Measurements from ENCODE around the gene GPC6.

The GPC6 gene

DNA sequence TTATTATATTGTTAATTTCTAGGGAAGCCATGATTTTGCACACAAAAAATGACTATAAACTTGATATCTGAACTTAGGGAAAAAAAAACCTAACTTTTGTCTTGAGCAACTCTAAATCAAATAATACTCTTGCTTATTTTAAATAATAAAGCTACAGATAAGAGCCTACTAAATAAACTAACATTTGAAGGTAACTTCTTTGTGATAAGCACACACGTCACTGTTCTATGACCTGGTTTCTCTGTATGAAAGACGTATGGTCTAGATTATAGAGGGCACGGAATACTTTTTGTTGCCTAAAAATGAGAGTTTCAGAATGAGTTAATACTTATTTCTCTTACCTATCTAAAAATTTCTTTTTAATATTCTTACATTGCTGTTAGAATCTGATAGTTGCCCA lies 649.6 kb downstream of the GPC6 start:
- no peak for DNase-seq

DNA sequence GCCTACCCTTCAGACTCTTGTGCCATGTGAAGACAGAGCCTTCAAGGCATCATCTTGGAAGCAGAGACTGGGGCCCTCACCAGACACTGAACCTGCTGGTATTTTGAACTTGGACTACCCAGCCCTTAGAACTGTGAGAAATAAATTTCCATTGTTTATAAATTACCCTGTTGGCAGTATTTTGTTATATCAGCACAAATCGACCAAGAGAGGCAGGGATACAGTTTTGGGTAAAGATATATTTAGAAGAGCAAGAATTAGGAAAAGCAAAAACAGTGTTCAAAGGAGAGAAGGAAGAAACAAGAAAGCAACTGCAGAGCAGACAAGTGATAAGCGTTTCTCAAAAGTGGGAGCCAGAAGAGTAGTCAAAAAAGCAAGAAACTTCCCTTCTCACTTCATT lies 652.1 kb downstream of the GPC6 start:
- no peak for DNase-seq

DNA sequence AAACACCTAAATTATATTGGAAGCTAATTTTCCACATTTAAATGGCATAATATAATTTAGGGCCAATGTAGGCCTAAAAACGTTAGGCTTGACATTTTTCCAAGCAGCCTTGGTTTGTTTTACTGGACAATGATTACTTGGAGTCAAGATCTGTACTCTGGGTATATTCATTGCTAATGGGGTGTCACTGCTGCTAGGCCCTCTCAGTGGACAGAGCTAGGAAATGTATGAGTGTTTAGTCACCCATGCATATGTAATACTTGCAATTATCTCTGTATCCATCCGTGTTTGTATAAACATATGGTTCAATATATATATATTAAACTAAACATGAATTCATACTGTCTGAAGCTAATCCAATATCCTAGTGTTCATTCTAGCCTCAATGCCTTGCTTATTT lies 654.8 kb downstream of the GPC6 start:
- DNase-seq: no peak

DNA sequence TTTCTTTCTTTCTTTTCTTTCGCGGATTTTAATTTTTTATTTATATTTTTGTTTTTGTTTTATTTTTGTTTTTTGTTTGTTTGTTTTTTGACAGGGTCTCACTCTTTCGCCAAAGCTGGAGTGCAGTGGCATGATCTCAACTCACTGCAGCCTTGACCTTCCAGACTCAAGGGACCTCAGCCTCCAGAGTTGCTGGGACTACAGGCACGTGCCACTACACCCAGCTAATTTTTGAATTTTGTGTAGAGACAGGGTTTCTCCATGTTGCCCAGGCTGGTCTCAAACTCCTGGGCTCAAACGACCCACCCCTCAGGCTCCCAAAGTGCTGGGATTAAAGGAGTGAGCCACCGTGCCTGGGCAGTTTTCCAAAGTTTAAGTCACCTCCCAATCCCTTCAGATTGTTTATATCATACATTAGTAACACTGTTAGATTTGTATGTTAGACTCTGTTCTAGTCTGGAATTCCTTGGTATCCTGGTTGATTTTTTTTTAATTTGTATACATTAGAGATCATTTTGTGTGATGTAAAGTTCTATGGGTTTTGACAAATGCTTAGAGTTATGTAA lies 655.6 kb downstream of the GPC6 start:
- no peak for DNase-seq

DNA sequence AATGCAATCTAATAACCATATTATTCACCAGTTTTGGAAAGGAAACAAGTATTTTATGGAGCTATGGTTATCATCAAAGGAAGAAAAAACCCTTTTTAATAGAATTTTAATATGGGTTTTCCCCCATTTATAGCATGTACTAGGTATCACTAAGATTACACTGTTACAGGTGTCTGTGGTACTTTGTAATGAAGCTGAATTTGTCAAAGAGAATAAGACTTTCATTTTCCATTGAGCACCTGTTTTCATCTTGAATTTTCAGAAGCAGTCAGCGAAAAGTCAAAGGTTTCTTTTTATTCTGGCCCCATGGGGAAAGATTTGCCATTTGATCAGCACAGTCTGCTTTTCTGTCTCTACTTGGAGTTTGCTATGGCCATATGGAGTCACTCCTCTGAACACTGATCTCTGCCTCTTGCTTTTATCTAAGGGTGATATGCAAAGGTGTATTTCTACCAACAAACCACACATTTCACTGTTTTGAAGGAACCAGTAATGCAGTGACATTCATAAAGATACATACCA lies 662.9 kb downstream of the GPC6 start:
- DNase-seq: no peak

DNA sequence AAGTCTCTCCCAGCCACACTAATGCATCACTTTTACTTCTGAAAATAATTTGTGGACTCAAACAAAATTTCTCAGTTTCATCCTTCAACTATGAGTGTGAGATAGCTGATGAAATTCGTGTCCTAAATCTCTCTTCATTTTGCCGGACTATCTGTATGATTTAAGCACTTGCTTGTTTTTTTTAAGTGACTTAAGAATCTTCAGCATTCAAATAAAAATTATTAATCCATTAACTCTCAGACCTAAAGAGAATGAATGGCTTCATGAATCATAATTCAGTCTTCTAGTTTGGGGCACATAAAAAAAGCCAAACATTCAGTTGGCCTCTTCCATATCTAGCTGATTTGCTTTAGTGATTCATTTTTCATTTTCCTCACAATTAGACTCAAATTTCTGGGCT lies 673.4 kb downstream of the GPC6 start:
- no peak for DNase-seq

DNA sequence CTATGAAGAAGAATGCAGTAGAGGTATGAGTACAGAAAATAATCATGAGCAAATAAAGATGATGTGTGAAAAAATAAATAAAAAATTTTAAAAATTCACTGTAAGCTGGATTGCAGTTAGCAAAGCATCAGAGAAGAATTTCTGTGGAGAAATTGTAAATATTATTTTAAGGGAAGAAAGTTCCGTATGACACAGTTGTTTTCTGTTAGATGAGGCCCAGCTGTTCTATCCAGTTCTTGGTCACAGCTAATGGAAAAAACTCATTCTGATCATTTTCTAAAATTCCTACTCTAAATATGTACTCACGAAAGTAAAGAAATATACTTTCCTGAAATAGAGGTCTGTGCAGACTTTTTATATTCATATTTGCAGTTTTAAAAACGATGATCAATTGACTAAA lies 674.1 kb downstream of the GPC6 start:
- no peak for DNase-seq

DNA sequence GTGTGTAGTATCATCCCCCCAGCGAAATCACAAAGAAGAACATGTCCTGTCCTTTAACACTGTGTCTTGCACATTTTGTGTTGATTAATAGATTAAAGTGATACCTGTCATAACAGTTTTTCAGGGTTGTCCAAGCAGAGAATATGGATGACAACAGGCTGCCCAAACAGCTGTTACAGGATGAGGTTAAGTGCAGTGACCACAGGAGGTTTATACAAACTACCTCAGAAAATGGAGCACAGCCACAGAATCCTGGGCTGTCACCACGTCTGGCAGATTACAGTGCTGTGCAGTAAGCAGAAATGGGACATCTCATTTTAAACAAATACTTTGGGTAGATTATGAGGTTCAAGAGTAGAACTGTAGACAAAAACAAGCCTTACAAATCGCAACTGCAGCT lies 677.3 kb downstream of the GPC6 start:
- DNase-seq: no peak

DNA sequence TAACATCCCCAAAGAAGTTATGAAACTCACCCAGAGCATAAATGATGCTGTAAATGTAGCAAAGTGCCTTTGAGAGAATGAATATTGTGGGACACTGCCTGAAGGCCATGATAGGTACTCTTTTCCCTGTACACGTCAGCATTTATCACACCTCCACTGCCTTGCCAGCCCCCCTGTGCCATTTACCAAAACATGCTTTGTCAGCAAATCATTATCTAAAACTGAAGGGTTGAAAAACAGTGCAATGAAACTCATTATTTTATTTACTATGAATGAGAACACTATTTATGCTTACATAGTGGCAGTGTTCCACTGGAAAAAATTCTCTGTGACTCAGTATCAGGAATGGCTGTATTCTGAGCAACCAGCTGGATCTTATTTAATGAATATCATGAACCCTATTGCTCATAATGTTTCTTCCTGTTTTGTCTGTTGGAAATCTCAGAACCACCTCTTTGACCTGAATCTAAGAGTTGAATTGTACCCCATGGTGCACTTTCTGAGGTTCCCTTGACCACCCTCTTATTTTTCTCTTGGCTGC lies 688.7 kb downstream of the GPC6 start:
- no peak for DNase-seq

DNA sequence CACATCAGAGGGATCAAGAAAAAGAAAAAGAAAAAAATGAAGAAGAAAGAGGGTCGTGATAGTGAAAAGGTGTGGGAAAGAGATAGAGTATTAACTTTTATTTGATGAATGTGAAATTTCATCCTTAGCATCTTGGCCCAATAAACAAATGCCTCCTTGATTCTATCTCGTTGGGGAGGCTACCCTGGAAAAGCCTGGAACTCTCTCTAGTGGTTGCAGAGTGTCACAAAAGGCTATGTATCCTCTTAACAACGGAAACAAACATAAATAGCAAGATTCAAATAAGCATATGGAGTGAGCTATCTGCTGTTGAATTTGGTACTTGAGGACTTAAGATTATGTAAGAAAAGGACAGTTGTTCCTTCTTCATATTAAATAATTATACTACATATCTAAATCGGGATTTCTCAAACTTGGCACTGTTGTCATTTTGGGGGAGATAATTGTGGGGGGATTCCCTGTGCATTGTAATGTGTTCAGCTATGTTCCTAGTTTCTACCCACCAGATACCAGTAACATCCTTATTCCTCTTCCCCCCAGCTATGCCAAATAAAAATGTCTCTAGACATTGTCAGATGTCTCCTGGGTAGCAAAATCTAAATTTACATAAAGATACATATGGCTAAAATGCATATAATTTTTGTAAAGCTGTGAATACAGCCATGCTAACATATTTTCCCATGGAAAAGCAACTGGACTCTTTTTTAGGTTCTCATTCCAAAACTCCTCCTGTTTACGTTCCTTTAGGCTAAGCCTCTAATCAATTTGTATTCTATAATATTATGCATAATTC lies 695.7 kb downstream of the GPC6 start:
- no peak for DNase-seq

DNA sequence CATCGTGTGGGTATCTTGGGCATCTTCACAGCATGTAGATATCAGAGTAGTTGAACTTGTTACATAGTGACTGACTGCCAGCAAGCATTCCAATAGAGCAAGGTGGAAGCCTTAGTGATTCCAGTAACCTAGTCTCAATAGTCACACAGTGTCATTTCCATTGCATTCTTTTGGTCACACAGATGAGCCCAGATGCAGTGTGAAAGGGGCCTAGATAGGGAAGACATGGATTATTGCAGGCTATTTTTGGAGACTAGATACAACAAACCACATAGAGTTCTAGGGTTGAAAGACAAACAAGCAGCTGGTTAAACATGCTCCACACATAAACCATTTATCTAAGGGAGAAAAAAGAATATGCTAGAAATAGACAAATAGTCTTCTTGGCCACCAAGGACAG lies 699.4 kb downstream of the GPC6 start:
- DNase-seq: no peak

- DNase-seq: no peak
Observed at GRCh38 chr13:93926425-93926824, 699.8 kb downstream of the GPC6 start.

DNA sequence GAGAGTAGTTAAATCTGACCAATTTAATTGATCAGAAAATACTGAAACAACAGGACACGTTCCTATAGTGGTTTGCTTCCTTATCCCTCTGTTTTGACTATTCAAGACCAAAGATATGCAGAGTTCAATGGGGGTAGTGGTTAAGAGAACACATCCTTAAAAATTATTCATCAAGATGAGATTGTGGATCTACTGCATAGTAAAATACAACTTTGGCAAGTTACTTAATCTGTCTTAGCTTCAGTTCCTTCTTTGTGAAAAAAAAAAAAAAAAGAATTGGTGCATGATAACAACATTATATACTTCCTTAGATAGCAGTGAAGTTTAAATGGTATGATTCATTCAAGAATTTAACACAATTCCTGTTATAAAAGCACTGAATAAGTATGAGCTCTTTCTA lies 700.8 kb downstream of the GPC6 start:
- DNase-seq: no peak

DNA sequence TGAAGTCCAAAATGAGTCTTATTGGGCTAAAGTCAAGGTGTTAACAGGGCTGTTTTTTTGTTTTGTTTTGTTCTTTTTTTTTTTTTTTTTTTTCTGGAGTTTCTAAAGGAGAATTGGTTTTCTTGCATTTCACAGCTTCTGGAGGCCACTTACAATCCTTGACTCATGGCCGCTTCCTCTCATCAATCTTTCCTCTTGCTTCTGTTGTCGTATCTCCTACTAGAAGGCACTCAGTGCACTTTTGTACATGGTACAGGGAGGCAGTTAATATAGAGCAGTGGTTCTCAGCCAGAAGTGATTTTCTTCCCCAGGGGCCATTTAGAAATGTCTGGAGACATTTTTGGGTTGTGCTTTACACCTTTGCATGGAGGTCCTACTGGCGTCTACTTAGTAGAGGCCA lies 706.3 kb downstream of the GPC6 start:
- DNase-seq: no peak

GRCh38 chr13:93936901-93937300 lies 710.3 kb downstream of the GPC6 start:
- DNase-seq: no peak

- DNase-seq: no peak
Observed at GRCh38 chr13:93941444-93941843, 714.8 kb downstream of the GPC6 start.

GRCh38 chr13:93942016-93942415 lies 715.4 kb downstream of the GPC6 start:
- DNase-seq: no peak

- DNase-seq: peak in 1 of 2 experiments; percentile 9
Observed at GRCh38 chr13:93945621-93946020, 719.0 kb downstream of the GPC6 start.

GRCh38 chr13:93946994-93947393 lies 720.4 kb downstream of the GPC6 start:
- DNase-seq: no peak

DNA sequence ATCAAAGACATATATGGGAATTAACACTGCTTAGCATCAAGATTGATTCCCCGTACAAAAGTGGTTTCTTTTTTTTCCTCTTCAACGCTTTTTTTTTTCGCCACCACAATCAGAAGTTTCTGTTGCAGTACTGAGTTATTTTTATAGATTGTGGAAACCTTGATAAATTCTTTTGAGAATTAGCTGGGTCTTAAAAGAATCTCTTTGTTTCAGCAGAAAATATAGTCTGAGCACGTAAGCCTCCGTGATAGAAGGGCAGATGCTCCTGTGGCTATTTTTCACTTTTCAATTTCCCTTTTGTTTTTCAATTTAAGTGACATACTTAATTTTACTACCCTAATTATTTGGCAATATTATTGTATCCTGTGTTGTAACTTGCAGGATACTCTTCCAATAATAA lies 721.0 kb downstream of the GPC6 start:
- DNase-seq: no peak

GRCh38 chr13:93948162-93948922 lies 721.7 kb downstream of the GPC6 start:
- no peak for DNase-seq

GRCh38 chr13:93951108-93951507 lies 724.5 kb downstream of the GPC6 start:
- peak; percentile 30 to 36 for DNase-seq

DNA sequence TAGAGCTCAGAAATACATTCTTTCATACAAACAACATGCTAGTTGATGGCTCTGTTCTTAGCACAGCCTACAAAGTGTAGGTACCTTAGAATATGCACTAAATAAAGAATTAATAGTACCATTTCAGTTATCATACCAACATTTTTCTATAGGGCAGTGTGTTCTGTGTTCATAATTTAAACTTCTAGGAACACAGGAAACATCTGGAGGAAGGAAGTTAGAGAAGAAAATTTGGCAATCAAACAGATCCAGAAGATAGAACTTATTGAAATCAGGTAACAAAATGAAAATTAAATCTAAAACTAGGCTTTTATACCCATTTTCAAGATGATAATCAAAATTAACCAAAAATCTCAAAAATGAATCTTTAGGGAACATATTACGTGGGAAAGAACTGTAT lies 725.3 kb downstream of the GPC6 start:
- peak; percentile 48 to 63 for DNase-seq

GRCh38 chr13:93953841-93954240 lies 727.2 kb downstream of the GPC6 start:
- no peak for DNase-seq
